ENCODE measurements around the gene AIFM3. TPM values are rescaled to one million over a fixed set of nuclear protein-coding genes. Genes with fewer than 3 reads are reported as not detected.

AIFM3 gene
- total RNA-seq, 1 experiment from 2014 or later: not detected

DNA sequence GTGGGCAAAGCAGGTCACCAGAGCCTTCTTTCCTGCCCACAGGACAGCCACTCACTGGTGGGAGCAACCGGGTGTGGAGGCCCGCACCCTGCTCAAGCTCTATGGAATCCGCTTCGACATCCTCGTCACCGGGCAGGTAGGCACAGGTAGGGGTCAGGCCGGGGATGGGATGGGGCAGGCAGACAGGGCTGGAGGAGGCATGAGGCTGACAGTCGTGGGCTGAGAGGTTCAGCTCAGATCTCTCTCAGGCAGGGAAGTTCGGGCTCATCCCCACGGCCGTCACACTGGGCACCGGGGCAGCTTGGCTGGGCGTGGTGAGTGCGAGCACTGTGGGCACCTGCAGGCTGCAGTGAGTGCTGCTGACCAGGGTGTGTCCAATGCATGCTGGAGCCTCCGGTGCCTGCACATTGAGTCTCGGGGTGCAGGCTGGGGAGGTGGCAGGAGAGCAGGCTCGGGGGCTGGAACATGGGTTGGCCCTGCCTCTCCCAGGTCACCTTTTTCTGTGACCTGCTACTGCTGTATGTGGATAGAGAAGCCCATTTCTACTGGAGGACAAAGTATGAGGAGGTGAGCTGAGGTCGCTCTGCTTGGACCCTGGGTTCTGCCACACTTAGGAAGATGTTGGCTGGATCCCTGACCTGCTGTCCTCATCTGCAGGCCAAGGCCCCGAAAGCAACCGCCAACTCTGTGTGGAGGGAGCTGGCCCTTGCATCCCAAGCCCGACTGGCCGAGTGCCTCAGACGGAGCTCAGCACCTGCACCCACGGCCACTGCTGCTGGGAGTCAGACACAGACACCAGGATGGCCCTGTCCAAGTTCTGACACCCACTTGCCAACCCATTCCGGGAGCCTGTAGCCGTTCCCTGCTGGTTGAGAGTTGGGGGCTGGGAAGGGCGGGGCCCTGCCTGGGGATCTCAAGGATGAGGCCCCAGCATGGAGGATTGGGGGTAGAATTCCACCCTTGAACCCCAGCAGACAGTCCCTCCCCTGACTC, 59.0 kb downstream of the AIFM3 start:
- no peak for DNase-seq (ENCODE audit: low read depth)

DNA sequence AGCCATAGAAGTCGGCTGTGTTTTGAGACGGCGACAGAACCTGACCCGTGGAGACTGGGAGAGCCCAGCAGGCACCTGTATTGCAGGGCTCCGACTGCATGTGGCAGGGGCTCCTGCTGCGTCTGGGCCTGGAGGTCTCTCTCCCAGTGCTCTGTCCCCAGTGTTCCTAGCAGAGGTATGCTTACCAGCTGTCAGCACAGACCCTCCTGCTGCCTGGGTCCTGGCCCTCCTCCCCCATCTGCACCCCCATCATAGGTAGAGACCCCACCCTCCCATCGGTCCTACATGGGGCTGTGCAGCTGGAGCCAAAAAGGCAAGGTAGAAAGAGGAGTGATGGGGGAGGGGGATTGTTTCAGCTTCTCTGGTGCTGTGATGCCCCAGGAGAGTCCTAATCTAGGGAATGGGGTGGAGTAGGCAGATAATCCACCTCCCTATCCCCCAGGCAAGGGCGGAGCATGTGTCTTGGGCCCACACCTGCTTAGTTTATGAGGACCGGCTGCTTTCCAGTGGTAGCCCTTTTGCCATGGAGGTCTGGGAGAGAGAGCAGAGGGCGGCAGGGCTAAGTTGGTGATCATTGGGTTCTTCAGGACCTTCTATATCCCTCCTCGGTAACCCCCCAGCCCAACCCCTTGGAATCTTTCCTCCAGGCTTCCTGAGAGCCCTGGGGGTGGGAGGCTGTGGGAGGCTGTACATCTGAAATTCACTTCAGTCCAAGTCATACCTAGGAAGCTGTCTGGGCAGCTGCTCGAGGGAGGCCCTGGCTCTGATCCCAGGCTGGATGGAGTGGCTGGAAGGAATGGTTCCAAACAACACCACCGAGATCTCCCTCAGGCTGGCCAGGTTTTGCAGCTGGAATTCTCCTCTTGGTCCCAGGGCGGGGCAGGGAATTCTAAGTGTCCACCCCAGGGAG, 60.0 kb downstream of the AIFM3 start:
- peak; percentile 70 for DNase-seq (ENCODE audit: low read depth)

- no peak for DNase-seq (ENCODE audit: low read depth)
These were observed 61.5 kb downstream of the AIFM3 start for GRCh38 chr22:21028277-21029251.

DNA sequence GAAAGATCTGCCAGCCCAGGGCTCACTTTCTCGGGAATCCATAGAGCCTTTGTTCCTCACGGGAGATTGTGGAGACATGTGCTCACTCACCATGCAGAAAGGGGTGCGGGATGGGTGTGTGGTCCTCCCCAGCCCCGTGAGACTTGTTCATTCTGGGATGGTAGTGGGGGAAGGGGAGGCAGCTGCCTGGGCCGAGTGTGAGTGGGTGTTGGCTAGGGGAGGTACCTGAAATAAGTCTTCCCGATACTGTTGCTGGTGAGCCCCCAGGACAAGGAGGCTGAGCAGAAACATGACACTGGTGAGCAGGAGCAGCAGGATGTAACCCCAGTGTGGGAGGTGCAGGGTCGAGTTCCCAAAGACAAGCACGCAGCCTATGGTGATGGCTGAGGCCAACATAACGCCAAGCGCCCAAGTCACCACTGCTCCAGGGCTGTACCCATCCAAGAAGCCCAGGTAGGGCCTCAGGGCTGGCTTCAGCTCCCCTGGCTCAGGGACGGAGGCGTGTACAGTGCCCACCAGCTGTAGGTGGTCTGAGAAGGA, 62.5 kb downstream of the AIFM3 start:
- DNase-seq (ENCODE audit: low read depth): no peak

GRCh38 chr22:21030032-21030431, 63.0 kb downstream of the AIFM3 start:
- DNase-seq (ENCODE audit: low read depth): no peak

Other genes with a start within 250 kb of the AIFM3 start
- 0.20 and 0.48 TPM in 2 replicates for gene SERPIND1, start 193.1 kb upstream of the AIFM3 start, total RNA-seq (2014; rRNA removed; shearing (Covaris generic))
- 17.8 and 19.4 TPM in 2 replicates for gene PI4KA, start 108.4 kb upstream of the AIFM3 start, total RNA-seq (2014; rRNA removed; shearing (Covaris generic))
- 9.2 and 13.1 TPM in 2 replicates for gene SNAP29, start 108.2 kb upstream of the AIFM3 start, total RNA-seq (2014; rRNA removed; shearing (Covaris generic))
- 26.8 and 27.8 TPM in 2 replicates for gene CRKL, start 49.8 kb upstream of the AIFM3 start, total RNA-seq (2014; rRNA removed; shearing (Covaris generic))
- gene LZTR1, start 15.0 kb downstream of the AIFM3 start, total RNA-seq (2014; rRNA removed; shearing (Covaris generic)): 13.5 and 16.6 TPM in 2 replicates
- 41.1 and 41.4 TPM in 2 replicates for gene THAP7, start 34.9 kb downstream of the AIFM3 start, total RNA-seq (2014; rRNA removed; shearing (Covaris generic))
- gene P2RX6, start 47.9 kb downstream of the AIFM3 start, total RNA-seq (2014; rRNA removed; shearing (Covaris generic)): 7.8 and 10.6 TPM in 2 replicates
- not detected in 2 replicates for gene SLC7A4, start 65.3 kb downstream of the AIFM3 start, total RNA-seq (2014; rRNA removed; shearing (Covaris generic))
- gene LRRC74B, start 78.7 kb downstream of the AIFM3 start, total RNA-seq (2014; rRNA removed; shearing (Covaris generic)): under 0.01 TPM in 1 of 2 replicates, not detected in the other

Data from RPMI7951 (cell line).